WTC11 (cell line): Measurements from ENCODE around the gene SCN8A. TPM values are rescaled to one million over a fixed set of nuclear protein-coding genes. Genes with fewer than 3 reads are reported as not detected.
A peak's percentile ranks its signal among the peaks of the same experiment; 100 is the strongest.

Source experiments
- ATAC-seq: fragments of 200-7000 bp; cut with Tn5 transposase; 2 replicates; pipeline ENCODE4 v1.10.0; 2021; ENCODE audit warnings: mild to moderate bottlenecking, moderate library complexity
- Bru-seq: library from RNA; stranded (reverse); fragments of 400-500 nt; gene quantifications from one replicate; lab custom pipeline; 2021; lab: Mats Ljungman, UMichigan
- CTCF ChIA-PET: fragments of 300-600 bp; sonication (Branson Sonifier 250); formaldehyde crosslinking; loops from one replicate; lab custom pipeline; 2021; ENCODE audit warnings: antibody characterized with exemption; lab: Charles Lee
- POLR2A ChIA-PET: fragments of 350-600 bp; sonication (Branson Sonifier 250); formaldehyde crosslinking; loops from one replicate; lab custom pipeline; 2021; ENCODE audit warnings: antibody characterized with exemption; lab: Charles Lee
- DNase-seq: peaks from one replicate; pipeline ENCODE4 v3.0.0; 2021; ENCODE audit warnings: low spot score
- H3K27ac Mint-ChIP-seq: 2 replicates; pipeline ENCODE4 v1.8.0; 2021; ENCODE audit warnings: mixed read lengths
- H3K27me3 Mint-ChIP-seq: 2 replicates; pipeline ENCODE4 v1.8.0; 2021; ENCODE audit warnings: low read depth, mild to moderate bottlenecking, moderate library complexity, mixed read lengths
- H3K36me3 Mint-ChIP-seq: 2 replicates; pipeline ENCODE4 v1.8.0; 2021; ENCODE audit warnings: mixed read lengths
- H3K4me1 Mint-ChIP-seq: 2 replicates; pipeline ENCODE4 v1.8.0; 2022; ENCODE audit warnings: mixed read lengths
- H3K4me3 Mint-ChIP-seq: 2 replicates; pipeline ENCODE4 v1.8.0; 2021; ENCODE audit warnings: mild to moderate bottlenecking, moderate library complexity, mixed read lengths
- H3K9me3 Mint-ChIP-seq: 2 replicates; pipeline ENCODE4 v1.8.0; 2021; ENCODE audit warnings: mixed read lengths
- AFF4 ChIP-seq: sonication (generic); formaldehyde crosslinking; IDR thresholded peaks from 2 replicates; pipeline ENCODE4 v1.8.1; 2023; ENCODE audit warnings: mild to moderate bottlenecking, missing genetic modification reagents, borderline replicate concordance
- ARID4B ChIP-seq: sonication (generic); formaldehyde crosslinking; IDR thresholded peaks from 2 replicates; pipeline ENCODE4 v1.8.0; 2023; ENCODE audit warnings: missing genetic modification reagents, mild to moderate bottlenecking, borderline replicate concordance
- ATF1 ChIP-seq: sonication (generic); formaldehyde crosslinking; IDR thresholded peaks from 2 replicates; pipeline ENCODE4 v1.8.1; 2023; ENCODE audit warnings: mild to moderate bottlenecking, moderate library complexity, missing genetic modification reagents
- ELF4 ChIP-seq: sonication (generic); formaldehyde crosslinking; IDR thresholded peaks from 2 replicates; pipeline ENCODE4 v1.8.1; 2022; ENCODE audit warnings: low read depth, mild to moderate bottlenecking, moderate library complexity, missing genetic modification reagents
- FOXP1 ChIP-seq: sonication (generic); formaldehyde crosslinking; IDR thresholded peaks from 2 replicates; pipeline ENCODE4 v1.8.0; 2022; ENCODE audit warnings: missing genetic modification reagents, mild to moderate bottlenecking, moderate library complexity, borderline replicate concordance
- PRRX2 ChIP-seq: fragments of 250-450 bp; sonication (Bioruptor Pico); IDR thresholded peaks from 2 replicates; pipeline ENCODE4 v1.8.0; 2021; ENCODE audit warnings: mild to moderate bottlenecking
- SP1 ChIP-seq: sonication (generic); formaldehyde crosslinking; conservative IDR thresholded peaks from 2 replicates; pipeline ENCODE4 v1.8.1; 2022; ENCODE audit warnings: missing genetic modification reagents
- ZNF219 ChIP-seq: sonication (generic); formaldehyde crosslinking; IDR thresholded peaks from 2 replicates; pipeline ENCODE4 v1.8.0; 2023; ENCODE audit warnings: missing genetic modification reagents, mild to moderate bottlenecking, borderline replicate concordance
- ZNF416 ChIP-seq: fragments of 250-450 bp; sonication (Bioruptor Pico); IDR thresholded peaks from 2 replicates; pipeline ENCODE4 v1.9.0; 2021; ENCODE audit warnings: mild to moderate bottlenecking, inconsistent platforms
- ZNF532 ChIP-seq: fragments of 250-450 bp; sonication (Bioruptor Pico); IDR thresholded peaks from 2 replicates; pipeline ENCODE4 v1.9.0; 2021; ENCODE audit warnings: mild to moderate bottlenecking, borderline replicate concordance
- long read RNA-seq, 3 experiments: library from RNA in 1 of 3; library from capped mRNA in 1 of 3; library from polyadenylated mRNA in 1 of 3; unstranded in 2 of 3; stranded (forward) in 1 of 3; transcript quantifications; one replicate each; pipeline ENCODE4 v2.0.0, GENCODE V29; 2021
- total RNA-seq: library from RNA; stranded (reverse); gene quantifications from 3 replicates; pipeline ENCODE4 v1.2.3, GENCODE V29; 2021
- TF ChIP-seq, protein P1 (sequence below): fragments of 250-450 bp; sonication (Bioruptor Pico); conservative IDR thresholded peaks from 2 replicates; pipeline ENCODE4 v1.9.0; 2021; ENCODE audit warnings: mild to moderate bottlenecking
- TF ChIP-seq, protein P2 (sequence below): sonication (generic); formaldehyde crosslinking; IDR thresholded peaks from 2 replicates; pipeline ENCODE4 v1.8.1; 2023; ENCODE audit warnings: mild to moderate bottlenecking, missing genetic modification reagents
- TF ChIP-seq, protein P3 (sequence below): fragments of 250-450 bp; sonication (Bioruptor Pico); IDR thresholded peaks from 2 replicates; pipeline ENCODE4 v1.9.0; 2021; ENCODE audit warnings: mild to moderate bottlenecking

The SCN8A gene
- total RNA-seq (13.2 to 14.4 TPM (median 13.2 TPM) in 3 replicates), Bru-seq, nascent RNA (percentile 71 among the genes with signal in this experiment)
- long read RNA-seq, experiment 1, full-length matches to known transcripts, result 2 of 34 reads
- long read RNA-seq, experiment 1, partial matches to known transcripts, result 21 of 34 reads
- long read RNA-seq, experiment 1, other reads (novel, unspliced or antisense), result 11 of 34 reads
- long read RNA-seq, experiment 2, partial matches to known transcripts, result 1 of 12 reads
- long read RNA-seq, experiment 2, other reads (novel, unspliced or antisense), result 11 of 12 reads
- long read RNA-seq, experiment 3, result 0 reads

DNA sequence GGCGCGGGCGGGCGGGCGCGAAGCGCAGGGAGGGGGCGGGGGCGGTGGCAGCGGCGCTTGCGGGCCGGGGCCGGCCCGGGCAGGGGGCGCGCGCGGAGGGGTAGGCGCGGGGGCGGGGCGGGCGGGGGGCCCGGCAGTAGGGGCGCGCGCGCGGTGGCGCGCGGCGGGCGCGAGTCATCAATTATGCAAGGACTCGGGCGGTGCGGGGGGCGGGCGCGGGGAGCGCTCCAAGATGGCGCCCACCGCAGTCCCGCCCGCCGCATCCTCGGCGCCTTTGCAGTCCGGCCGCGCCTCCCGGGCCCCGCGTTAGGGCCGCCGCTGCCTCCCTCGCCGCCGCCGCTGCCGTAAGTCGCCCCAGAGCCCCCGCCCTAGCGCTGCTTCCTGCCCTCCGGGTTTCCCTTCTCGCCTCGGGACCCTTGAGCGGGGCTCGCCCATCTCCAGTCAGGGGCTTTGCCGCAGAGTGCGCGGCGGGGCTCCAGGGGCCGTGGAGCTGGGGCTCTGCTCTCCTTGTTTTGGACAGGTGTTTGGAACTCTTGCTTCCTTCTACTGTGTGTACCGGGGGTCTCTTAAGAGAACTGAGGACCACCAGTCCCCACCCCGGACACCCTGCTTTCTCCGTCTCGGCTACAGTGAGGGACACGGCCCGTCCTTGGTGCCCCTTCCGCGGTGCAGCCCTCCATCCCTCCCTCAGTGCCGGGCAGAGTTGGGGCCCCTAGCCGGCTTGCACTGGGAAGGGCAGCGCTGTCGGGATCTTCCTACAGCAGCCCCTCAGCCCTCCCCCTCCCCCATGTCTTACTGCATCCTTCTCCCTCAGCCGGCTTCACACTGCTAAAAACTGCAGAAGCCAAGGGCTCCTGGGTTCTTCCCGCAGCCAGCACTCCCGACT lies at the start of gene SCN8A:
Gene SCN8A, plus strand, starts transcription at position 218 of the 886 bp plus-strand sequence. CDS start 71,585 bp downstream, outside the sequence.
- TF ChIP-seq ZNF532 (CRISPR knock-in tag) (no peak), AFF4 (no peak), FOXP1 (CRISPR knock-in tag) (peak; percentile 33; the same call in 1 of the 2 replicates)
- TF ChIP-seq, all 79 proteins: peak for 1
- H3K4me3 Mint-ChIP-seq, result peak within 1 kb of the TSS; percentile 94
- peak within 1 kb of the TSS; percentile 40 for H3K27ac Mint-ChIP-seq
- POLR2A ChIA-PET, result interaction anchor here (0.6 kb wide), 1 partner anchor 20 kb away, joined by 8 read pairs; no protein-coding TSS in a partner anchor
- H3K9me3 Mint-ChIP-seq, result no peaks in the 10 kb centered on the region
- peaks cover 15% of the 10 kb centered on the region for H3K27me3 Mint-ChIP-seq
- H3K4me1 Mint-ChIP-seq, result peaks cover 27% of the 10 kb centered on the region
- peak; percentile 64 for ATAC-seq
- CTCF ChIA-PET, result interaction anchor here (0.5 to 2.1 kb wide), 10 partner anchors 21 to 284 kb away, joined by 3 to 9 read pairs (median 3); a partner anchor contains a TSS
- H3K36me3 Mint-ChIP-seq, result no peaks in the 10 kb centered on the region
- DNase-seq, result peak; percentile 85

DNA sequence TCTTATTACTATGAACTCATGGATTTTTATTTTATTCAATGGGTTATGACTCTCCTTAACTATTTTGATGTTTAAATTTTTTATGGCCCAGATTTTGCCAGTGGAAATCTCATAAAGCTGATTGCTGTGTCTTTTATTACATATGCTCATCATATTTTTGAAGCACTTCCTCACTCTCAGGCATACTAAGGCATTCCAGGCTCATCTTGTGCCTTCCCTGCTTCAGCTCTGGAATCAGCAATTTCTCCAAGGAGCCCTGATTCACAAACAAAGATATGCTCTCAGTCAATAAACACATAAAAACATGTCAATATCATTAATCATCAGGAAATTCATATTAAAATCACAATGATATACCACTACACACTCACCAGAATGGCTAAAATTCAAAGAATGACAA lies 44.9 kb upstream of the SCN8A start:
- POLR2A ChIA-PET, result no interaction called here
- ATAC-seq (no peak), DNase-seq (no peak)
- TF ChIP-seq ARID4B (CRISPR knock-in tag), result no peak
- TF ChIP-seq, protein P1, sequence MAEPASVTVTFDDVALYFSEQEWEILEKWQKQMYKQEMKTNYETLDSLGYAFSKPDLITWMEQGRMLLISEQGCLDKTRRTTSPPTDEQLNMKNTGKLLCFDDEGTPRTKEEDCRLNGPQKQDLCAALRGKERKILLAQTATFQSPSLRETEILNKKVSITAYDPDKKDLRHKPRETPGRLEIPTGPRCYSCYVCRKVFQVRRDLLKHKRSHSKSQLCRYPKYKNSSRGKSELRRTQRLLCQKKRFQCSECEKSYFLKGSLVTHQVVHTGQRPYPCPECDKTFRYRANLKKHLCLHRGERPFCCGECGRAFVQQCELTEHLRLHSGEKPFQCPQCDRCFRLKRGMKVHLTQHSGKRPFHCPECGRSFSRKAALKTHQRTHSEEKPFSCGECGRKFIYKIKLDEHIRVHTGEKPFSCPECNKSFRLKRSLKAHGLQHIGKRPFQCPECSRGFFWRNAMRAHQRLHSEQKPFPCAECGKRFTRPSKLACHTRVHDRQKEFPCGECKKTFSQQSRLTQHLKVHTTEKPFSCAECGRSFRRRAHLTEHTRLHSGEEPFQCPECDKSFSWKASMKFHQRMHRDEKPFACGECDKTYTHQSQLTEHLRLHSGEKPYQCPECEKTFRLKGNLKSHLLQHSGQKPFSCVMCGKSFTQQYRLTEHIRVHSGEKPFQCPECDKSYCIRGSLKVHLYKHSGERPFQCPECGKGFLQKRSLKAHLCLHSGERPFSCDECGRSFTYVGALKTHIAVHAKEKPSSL, result no peak
- TF ChIP-seq, protein P2, sequence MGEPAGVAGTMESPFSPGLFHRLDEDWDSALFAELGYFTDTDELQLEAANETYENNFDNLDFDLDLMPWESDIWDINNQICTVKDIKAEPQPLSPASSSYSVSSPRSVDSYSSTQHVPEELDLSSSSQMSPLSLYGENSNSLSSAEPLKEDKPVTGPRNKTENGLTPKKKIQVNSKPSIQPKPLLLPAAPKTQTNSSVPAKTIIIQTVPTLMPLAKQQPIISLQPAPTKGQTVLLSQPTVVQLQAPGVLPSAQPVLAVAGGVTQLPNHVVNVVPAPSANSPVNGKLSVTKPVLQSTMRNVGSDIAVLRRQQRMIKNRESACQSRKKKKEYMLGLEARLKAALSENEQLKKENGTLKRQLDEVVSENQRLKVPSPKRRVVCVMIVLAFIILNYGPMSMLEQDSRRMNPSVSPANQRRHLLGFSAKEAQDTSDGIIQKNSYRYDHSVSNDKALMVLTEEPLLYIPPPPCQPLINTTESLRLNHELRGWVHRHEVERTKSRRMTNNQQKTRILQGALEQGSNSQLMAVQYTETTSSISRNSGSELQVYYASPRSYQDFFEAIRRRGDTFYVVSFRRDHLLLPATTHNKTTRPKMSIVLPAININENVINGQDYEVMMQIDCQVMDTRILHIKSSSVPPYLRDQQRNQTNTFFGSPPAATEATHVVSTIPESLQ (CRISPR knock-in tag), result no peak
- no peak for TF ChIP-seq ATF1 (CRISPR knock-in tag)
- no peak for TF ChIP-seq ZNF416 (CRISPR knock-in tag)
- TF ChIP-seq FOXP1 (CRISPR knock-in tag), result no peak
- TF ChIP-seq, protein P3, sequence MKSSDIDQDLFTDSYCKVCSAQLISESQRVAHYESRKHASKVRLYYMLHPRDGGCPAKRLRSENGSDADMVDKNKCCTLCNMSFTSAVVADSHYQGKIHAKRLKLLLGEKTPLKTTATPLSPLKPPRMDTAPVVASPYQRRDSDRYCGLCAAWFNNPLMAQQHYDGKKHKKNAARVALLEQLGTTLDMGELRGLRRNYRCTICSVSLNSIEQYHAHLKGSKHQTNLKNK (CRISPR knock-in tag), result no peak
- no peak for TF ChIP-seq PRRX2 (CRISPR knock-in tag)
- TF ChIP-seq SP1 (CRISPR knock-in tag), result no peak
- TF ChIP-seq ZNF219 (CRISPR knock-in tag), result no peak
- TF ChIP-seq ELF4, result no peak
- Mint-ChIP-seq H3K4me1 (peaks cover 19% of the 10 kb centered on the region), H3K27ac (no peak overlapping the region), H3K27me3 (no peaks in the 10 kb centered on the region; the same call in 1 of the 2 replicates), H3K4me3 (no peak overlapping the region), H3K36me3 (peaks cover 9% of the 10 kb centered on the region), H3K9me3 (peaks cover 25% of the 10 kb centered on the region)
- CTCF ChIA-PET, result no interaction called here
